Measurements from ENCODE around the gene LRRC2. TPM values are rescaled to one million over a fixed set of nuclear protein-coding genes. Genes with fewer than 3 reads are reported as not detected.

Gene LRRC2
- total and polyA plus RNA-seq, 10 donors, result 0.59 to 10.9 (median 5.0) TPM

DNA sequence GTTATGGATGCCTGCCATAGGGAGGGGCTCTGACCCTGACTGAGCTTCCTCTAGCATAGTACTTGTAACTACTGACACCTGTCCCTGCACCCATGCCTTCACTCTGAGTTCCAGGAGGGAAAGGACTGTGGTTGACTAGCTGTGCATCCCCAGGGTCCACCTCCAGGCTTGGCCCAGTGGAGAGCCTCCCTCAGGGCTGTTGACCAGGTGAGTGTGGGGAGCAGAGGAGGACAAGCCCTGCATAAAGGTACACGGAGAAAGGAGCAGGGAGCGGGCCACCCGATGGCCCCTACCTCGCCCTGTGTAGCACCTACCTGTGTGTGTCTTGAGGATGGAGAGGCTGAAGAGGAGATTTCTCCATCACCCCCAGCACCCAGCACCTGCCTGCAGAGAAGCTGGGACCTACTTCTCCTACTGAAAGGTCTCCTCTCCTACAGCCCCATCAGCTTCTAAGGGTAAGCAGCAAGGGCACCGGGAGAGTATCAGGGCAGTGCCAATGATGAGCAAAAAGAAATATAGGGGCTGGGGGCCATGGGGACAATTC, 94.7 kb downstream of the LRRC2 start:
- H3K4me1 ChIP-seq, result peaks cover 0 to 61% (median 19%) of the 10 kb centered on the region in 6 donors

DNA sequence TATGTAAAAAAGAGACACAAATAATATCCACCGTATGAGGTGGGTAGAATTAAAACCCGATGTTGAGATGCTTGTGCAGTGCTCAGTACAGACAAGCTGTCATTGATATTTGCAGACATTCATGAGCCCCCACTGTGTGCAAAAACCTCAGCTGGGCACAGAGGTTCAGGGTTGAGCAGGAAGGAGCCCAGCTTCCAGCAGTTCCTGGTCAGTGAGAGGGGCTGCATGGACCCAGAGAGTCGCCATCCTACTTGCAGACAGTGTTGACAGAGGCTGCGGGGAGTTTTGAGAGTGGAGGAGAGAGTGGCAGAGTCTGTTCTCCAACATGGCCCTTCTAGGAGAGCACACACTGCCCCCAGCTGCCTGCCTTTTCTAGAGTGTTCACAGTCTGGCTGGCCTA, 95.3 kb downstream of the LRRC2 start:
- 81 to 93% (median 91%) methylated on average over 4 of the region's 4 CpGs for WGBS, 5 donors
- TF ChIP-seq POLR2AphosphoS5 (IDR thresholded peaks at IDR 0.05) (no peak), POLR2A (IDR thresholded peaks at IDR 0.05) (no peak)
- TF ChIP-seq, protein P1, sequence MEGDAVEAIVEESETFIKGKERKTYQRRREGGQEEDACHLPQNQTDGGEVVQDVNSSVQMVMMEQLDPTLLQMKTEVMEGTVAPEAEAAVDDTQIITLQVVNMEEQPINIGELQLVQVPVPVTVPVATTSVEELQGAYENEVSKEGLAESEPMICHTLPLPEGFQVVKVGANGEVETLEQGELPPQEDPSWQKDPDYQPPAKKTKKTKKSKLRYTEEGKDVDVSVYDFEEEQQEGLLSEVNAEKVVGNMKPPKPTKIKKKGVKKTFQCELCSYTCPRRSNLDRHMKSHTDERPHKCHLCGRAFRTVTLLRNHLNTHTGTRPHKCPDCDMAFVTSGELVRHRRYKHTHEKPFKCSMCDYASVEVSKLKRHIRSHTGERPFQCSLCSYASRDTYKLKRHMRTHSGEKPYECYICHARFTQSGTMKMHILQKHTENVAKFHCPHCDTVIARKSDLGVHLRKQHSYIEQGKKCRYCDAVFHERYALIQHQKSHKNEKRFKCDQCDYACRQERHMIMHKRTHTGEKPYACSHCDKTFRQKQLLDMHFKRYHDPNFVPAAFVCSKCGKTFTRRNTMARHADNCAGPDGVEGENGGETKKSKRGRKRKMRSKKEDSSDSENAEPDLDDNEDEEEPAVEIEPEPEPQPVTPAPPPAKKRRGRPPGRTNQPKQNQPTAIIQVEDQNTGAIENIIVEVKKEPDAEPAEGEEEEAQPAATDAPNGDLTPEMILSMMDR (IDR thresholded peaks at IDR 0.05 in 8 of 11, conservative IDR thresholded peaks at IDR 0.05 in 3 of 11), result no peak
- peak overlapping the region in 1 of 8 donors; percentile 63 for H3K27ac ChIP-seq
- H3K36me3 ChIP-seq, result no peaks in the 10 kb centered on the region
- no peak overlapping the region for H3K4me3 ChIP-seq
- peaks cover 0 to 14% (median 10%) of the 10 kb centered on the region in 8 donors for H3K9me3 ChIP-seq
- H3K4me1 ChIP-seq, result peaks cover 0 to 61% (median 19%) of the 10 kb centered on the region in 6 donors
- DNase-seq, result no peak
- intact Hi-C loops (cut with DNase I; ENCODE audit: low total_unique reads), result no loop called here
- no peaks in the 10 kb centered on the region for H3K27me3 ChIP-seq (replicated peaks in 1 of 7)

More for the DNA sequence above, 94.7 kb downstream of the LRRC2 start:
- peaks cover 0 to 14% (median 10%) of the 10 kb centered on the region in 8 donors for H3K9me3 ChIP-seq
- 91 to 100% (median 94%) methylated on average over 5 of the region's 5 CpGs for WGBS, 5 donors
- TF ChIP-seq, protein P1 (IDR thresholded peaks at IDR 0.05 in 8 of 11, conservative IDR thresholded peaks at IDR 0.05 in 3 of 11), result no peak
- TF ChIP-seq POLR2A (IDR thresholded peaks at IDR 0.05) (no peak), POLR2AphosphoS5 (IDR thresholded peaks at IDR 0.05) (no peak)
- H3K27me3 ChIP-seq (replicated peaks in 1 of 7), result no peaks in the 10 kb centered on the region
- H3K27ac ChIP-seq, result peak overlapping the region in 1 of 8 donors; percentile 49
- intact Hi-C loops (cut with DNase I; ENCODE audit: low total_unique reads), result no loop called here
- H3K4me3 ChIP-seq, result no peak overlapping the region
- H3K36me3 ChIP-seq, result no peaks in the 10 kb centered on the region
- no peak for DNase-seq

DNA sequence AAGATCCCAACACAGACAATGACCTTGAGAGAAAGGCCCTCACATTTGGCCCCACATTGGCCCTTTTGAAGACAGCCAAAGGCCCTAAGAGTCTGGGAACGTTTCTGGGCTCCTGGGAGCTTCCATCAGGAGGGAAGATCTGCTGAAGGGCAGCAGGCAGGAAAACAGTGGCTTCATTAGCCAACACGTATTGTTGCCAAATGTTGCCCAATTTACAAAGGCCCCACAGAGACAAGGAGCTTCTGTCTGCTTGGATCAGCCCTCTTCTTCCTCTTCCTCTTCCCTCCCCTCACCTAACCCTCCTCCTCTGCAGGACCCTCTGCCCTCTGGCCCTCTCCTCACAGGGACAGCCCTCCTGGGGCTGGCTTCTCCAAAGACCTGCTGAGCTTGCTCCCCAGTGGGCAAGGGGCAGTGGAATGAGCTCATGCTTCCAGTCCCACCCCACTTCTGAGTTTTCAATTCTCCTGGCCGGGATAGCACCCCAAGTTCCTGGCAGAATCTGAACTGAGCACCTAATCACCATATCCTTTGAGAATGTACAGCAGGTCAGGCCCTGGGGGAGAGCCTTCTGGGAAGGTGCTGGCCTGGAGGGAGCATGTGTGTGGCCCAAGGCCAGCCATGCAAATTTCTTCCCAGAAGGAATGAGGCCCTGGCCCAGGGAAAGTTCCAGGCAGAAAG, 96.3 kb downstream of the LRRC2 start:
- WGBS, 5 donors, result 34 to 62% (median 53%) methylated on average over 3 of the region's 3 CpGs
- H3K27me3 ChIP-seq (replicated peaks in 1 of 7), result peaks cover 0 to 6% (median 4%) of the 10 kb centered on the region in 7 donors
- peaks cover 0 to 10% (median 7%) of the 10 kb centered on the region in 8 donors for H3K9me3 ChIP-seq
- intact Hi-C loops (cut with DNase I; ENCODE audit: low total_unique reads), result no loop called here
- H3K36me3 ChIP-seq, result no peaks in the 10 kb centered on the region
- no peak for DNase-seq
- no peak overlapping the region for H3K4me3 ChIP-seq
- H3K27ac ChIP-seq, result peak overlapping the region in 2 of 8 donors; percentile 39 to 63
- TF ChIP-seq, protein P1 (IDR thresholded peaks at IDR 0.05 in 8 of 11, conservative IDR thresholded peaks at IDR 0.05 in 3 of 11), result no peak
- TF ChIP-seq POLR2A (IDR thresholded peaks at IDR 0.05), result no peak
- no peak for TF ChIP-seq POLR2AphosphoS5 (IDR thresholded peaks at IDR 0.05)
- peaks cover 0 to 69% (median 21%) of the 10 kb centered on the region in 6 donors for H3K4me1 ChIP-seq
